Mammary epithelial cell (primary cell): Measurements from ENCODE around the gene TAC4.

Source experiments
- EZH2 ChIP-seq: IDR thresholded peaks from 2 replicates; pipeline ENCODE4 v1.6.1; 2012; ENCODE audit warnings: low read length, inconsistent platforms, borderline replicate concordance
- TF ChIP-seq, protein P1 (sequence below), 2 donors: IDR thresholded peaks in 1 of 2; conservative IDR thresholded peaks in 1 of 2; 2 replicates each; pipeline ENCODE4 v1.5.1; 2011 to 2012; ENCODE audit warnings: inconsistent platforms in 2 of 2, low read length in 2 of 2, mild to moderate bottlenecking in 2 of 2, control low read depth in 1 of 2, low read depth in 1 of 2; ENCODE audit not compliant: insufficient read depth in 1 of 2; ENCODE audit errors: extremely low read depth in 1 of 2

DNA sequence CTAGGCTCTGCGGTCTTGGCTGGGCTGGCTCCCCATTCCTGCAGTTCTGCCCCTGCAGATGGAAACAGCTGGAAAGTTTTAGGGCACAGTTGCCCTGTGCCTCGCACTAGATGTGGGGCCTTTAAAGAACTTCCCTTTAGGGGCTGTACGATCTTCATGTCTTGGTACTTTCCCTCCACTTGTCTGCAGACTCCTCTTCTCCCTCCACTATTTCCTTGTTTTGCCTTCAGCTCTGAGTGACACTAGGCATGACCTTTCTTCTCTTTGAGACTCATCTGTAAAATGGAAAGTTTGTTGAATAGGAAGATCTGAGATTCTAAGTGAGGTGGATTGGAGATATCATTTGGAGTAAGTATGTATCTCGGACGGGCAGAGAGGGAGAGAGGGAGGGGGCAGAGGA, 6.3 kb upstream of the TAC4 start:
- TF ChIP-seq, protein P1, sequence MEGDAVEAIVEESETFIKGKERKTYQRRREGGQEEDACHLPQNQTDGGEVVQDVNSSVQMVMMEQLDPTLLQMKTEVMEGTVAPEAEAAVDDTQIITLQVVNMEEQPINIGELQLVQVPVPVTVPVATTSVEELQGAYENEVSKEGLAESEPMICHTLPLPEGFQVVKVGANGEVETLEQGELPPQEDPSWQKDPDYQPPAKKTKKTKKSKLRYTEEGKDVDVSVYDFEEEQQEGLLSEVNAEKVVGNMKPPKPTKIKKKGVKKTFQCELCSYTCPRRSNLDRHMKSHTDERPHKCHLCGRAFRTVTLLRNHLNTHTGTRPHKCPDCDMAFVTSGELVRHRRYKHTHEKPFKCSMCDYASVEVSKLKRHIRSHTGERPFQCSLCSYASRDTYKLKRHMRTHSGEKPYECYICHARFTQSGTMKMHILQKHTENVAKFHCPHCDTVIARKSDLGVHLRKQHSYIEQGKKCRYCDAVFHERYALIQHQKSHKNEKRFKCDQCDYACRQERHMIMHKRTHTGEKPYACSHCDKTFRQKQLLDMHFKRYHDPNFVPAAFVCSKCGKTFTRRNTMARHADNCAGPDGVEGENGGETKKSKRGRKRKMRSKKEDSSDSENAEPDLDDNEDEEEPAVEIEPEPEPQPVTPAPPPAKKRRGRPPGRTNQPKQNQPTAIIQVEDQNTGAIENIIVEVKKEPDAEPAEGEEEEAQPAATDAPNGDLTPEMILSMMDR (conservative IDR thresholded peaks at IDR 0.05 in 1 of 2, IDR thresholded peaks at IDR 0.05 in 1 of 2; ENCODE audit: extremely low read depth in 1 of 2, insufficient read depth in 1 of 2, low read depth in 1 of 2, low read length in 2 of 2): no peak
- no peak for TF ChIP-seq EZH2
